Neuronal stem cell (in vitro differentiated cells): ENCODE measurements around the gene TAF1B.
A peak's percentile ranks its signal among the peaks of the same experiment; 100 is the strongest.

Source experiments
- DNase-seq: peaks from one replicate; pipeline ENCODE4 v3.0.0-alpha.2; 2013; ENCODE audit warnings: low spot score
- H2AFZ ChIP-seq: one replicate; pipeline ENCODE4 v1.6.1; 2013; ENCODE audit warnings: mild to moderate bottlenecking, low read length, inconsistent platforms
- H2AK5ac ChIP-seq: 2 replicates; pipeline ENCODE4 v1.6.1; 2013; ENCODE audit warnings: low read depth, mild to moderate bottlenecking, inconsistent platforms, low read length, moderate library complexity, mixed read lengths
- H2BK120ac ChIP-seq: 2 replicates; pipeline ENCODE4 v1.6.1; 2013; ENCODE audit warnings: low read depth, mild to moderate bottlenecking, inconsistent platforms, low read length, moderate library complexity, mixed read lengths
- H2BK12ac ChIP-seq: one replicate; pipeline ENCODE4 v1.6.1; 2013; ENCODE audit warnings: low read length, inconsistent platforms
- H2BK15ac ChIP-seq: 2 replicates; pipeline ENCODE4 v1.6.1; 2013; ENCODE audit warnings: mild to moderate bottlenecking, low read length, inconsistent platforms, mixed read lengths
- H2BK5ac ChIP-seq: one replicate; pipeline ENCODE4 v1.6.1; 2013; ENCODE audit warnings: inconsistent platforms, mild to moderate bottlenecking, low read length, moderate library complexity
- H3K14ac ChIP-seq: one replicate; pipeline ENCODE4 v1.6.1; 2013; ENCODE audit warnings: low read length, inconsistent platforms
- H3K18ac ChIP-seq: 2 replicates; pipeline ENCODE4 v1.6.1; 2013; ENCODE audit warnings: low read length, inconsistent platforms
- H3K23ac ChIP-seq: 2 replicates; pipeline ENCODE4 v1.6.1; 2013; ENCODE audit warnings: low read depth, mild to moderate bottlenecking, mixed read lengths, low read length, inconsistent platforms; ENCODE audit not compliant: poor library complexity
- H3K27ac ChIP-seq: replicated peaks from 3 replicates; pipeline ENCODE4 v1.5.1; 2013; ENCODE audit warnings: low read length, inconsistent platforms
- H3K27me3 ChIP-seq, 3 experiments: 2 replicates each; pipeline ENCODE4 v1.6.1; 2013; ENCODE audit warnings: low read length in 3 of 3, mild to moderate bottlenecking in 2 of 3, inconsistent platforms in 1 of 3, low read depth in 1 of 3, mixed read lengths in 1 of 3, moderate library complexity in 1 of 3; ENCODE audit not compliant: control insufficient read depth in 3 of 3, insufficient read depth in 3 of 3
- H3K36me3 ChIP-seq, 2 donors: replicated peaks in 1 of 2; 2 replicates each; pipeline ENCODE4 v1.6.1; 2013; ENCODE audit warnings: low read length in 2 of 2; ENCODE audit not compliant: control insufficient read depth in 2 of 2, insufficient read depth in 2 of 2
- H3K4ac ChIP-seq: 2 replicates; pipeline ENCODE4 v1.6.1; 2013; ENCODE audit warnings: inconsistent platforms, mild to moderate bottlenecking, low read length, moderate library complexity
- H3K4me1 ChIP-seq, 2 donors: 1 replicate in 1 of 2; 2 replicates in 1 of 2; pipeline ENCODE4 v1.6.1; 2013; ENCODE audit warnings: low read length in 2 of 2, low read depth in 1 of 2; ENCODE audit not compliant: control insufficient read depth in 2 of 2, insufficient read depth in 1 of 2
- H3K4me2 ChIP-seq: one replicate; pipeline ENCODE4 v1.6.1; 2013; ENCODE audit warnings: mild to moderate bottlenecking, low read length, inconsistent platforms; ENCODE audit not compliant: insufficient read depth, poor library complexity, severe bottlenecking
- H3K4me3 ChIP-seq, 2 donors: 2 replicates each; pipeline ENCODE4 v1.5.1; 2013; ENCODE audit warnings: low read length in 2 of 2, mild to moderate bottlenecking in 2 of 2, inconsistent platforms in 1 of 2, moderate library complexity in 1 of 2
- H3K79me1 ChIP-seq: one replicate; pipeline ENCODE4 v1.6.1; 2013; ENCODE audit warnings: low read depth, mild to moderate bottlenecking, inconsistent platforms, low read length, moderate library complexity
- H3K9ac ChIP-seq: one replicate; pipeline ENCODE4 v1.6.1; 2013; ENCODE audit warnings: mild to moderate bottlenecking, low read depth, low read length, inconsistent platforms; ENCODE audit not compliant: poor library complexity
- H3K9me3 ChIP-seq, 2 donors: replicated peaks in 1 of 2; 2 replicates each; pipeline versions ENCODE3 to v1.6.1; 2013; ENCODE audit warnings: low read length in 2 of 2, mild to moderate bottlenecking in 2 of 2, inconsistent platforms in 1 of 2, low read depth in 1 of 2, mixed read lengths in 1 of 2, moderate library complexity in 1 of 2; ENCODE audit not compliant: control insufficient read depth in 2 of 2, insufficient read depth in 1 of 2
- H4K8ac ChIP-seq: one replicate; pipeline ENCODE4 v1.6.1; 2013; ENCODE audit warnings: low read depth, mild to moderate bottlenecking, inconsistent platforms, low read length, moderate library complexity
- H4K91ac ChIP-seq: one replicate; pipeline ENCODE4 v1.6.1; 2013; ENCODE audit warnings: low read length, low read depth, mild to moderate bottlenecking, inconsistent platforms; ENCODE audit not compliant: poor library complexity
- WGBS, 2 donors: extraction: QIAGEN DNeasy Blood & Tissue Kit; methylation state at CpG; one replicate each; pipeline ENCODE4 v1.1.7; 2013; ENCODE audit warnings: missing lambda C conversion rate in 2 of 2, mixed read lengths in 1 of 2; ENCODE audit not compliant: insufficient read length in 2 of 2, insufficient replicate concordance in 1 of 2; ENCODE audit errors: extremely low coverage in 2 of 2; 5-methylcytosine and 5-hydroxymethylcytosine counted together

The TAF1B gene

GRCh38 chr2:9799011-9799596 is 44.2 kb upstream of the TAF1B start:
- no peak overlapping the region for H3K27ac ChIP-seq
- H3K4ac ChIP-seq: no peak overlapping the region
- H3K9me3 ChIP-seq: no peaks in the 10 kb centered on the region
- H2BK12ac ChIP-seq: no peak overlapping the region
- peaks cover 11 to 15% of the 10 kb centered on the region in 2 donors for H3K4me1 ChIP-seq
- H3K27me3 ChIP-seq: peaks cover 0 to 36% (median 0%) of the 10 kb centered on the region in 3 experiments
- no peak overlapping the region for H2BK120ac ChIP-seq
- no peak for DNase-seq
- no peak overlapping the region for H2AFZ ChIP-seq
- H2AK5ac ChIP-seq: no peak overlapping the region
- no CpG with 5 or more reads among the region's 11 CpGs for WGBS, 2 donors
- no peak overlapping the region for H4K91ac ChIP-seq
- no peaks in the 10 kb centered on the region for H3K36me3 ChIP-seq
- H2BK15ac ChIP-seq: no peak overlapping the region
- no peak overlapping the region for H3K4me3 ChIP-seq
- H3K23ac ChIP-seq: no peak overlapping the region
- H3K18ac ChIP-seq: no peak overlapping the region
- H3K9ac ChIP-seq: no peak overlapping the region
- no peak overlapping the region for H4K8ac ChIP-seq
- no peaks in the 10 kb centered on the region for H3K79me1 ChIP-seq
- no peak overlapping the region for H3K4me2 ChIP-seq
- no peak overlapping the region for H3K14ac ChIP-seq
- no peak overlapping the region for H2BK5ac ChIP-seq

- Histone ChIP-seq H4K91ac (no peak overlapping the region), H2BK120ac (no peak overlapping the region), H2BK12ac (no peak overlapping the region), H3K27me3 (peaks cover 0 to 34% (median 0%) of the 10 kb centered on the region in 3 experiments), H4K8ac (no peak overlapping the region), H2BK15ac (no peak overlapping the region), H3K79me1 (no peaks in the 10 kb centered on the region), H2BK5ac (no peak overlapping the region), H3K27ac (no peak overlapping the region), H3K4me3 (no peak overlapping the region), H3K4me1 (peaks cover 11 to 15% of the 10 kb centered on the region in 2 donors), H3K36me3 (no peaks in the 10 kb centered on the region), H2AFZ (no peak overlapping the region), H3K4ac (no peak overlapping the region), H3K14ac (no peak overlapping the region), H3K23ac (peak overlapping the region; percentile 38), H3K9me3 (peaks cover 0 to 2% of the 10 kb centered on the region in 2 donors), H2AK5ac (no peak overlapping the region), H3K18ac (peak overlapping the region; percentile 29), H3K4me2 (no peak overlapping the region), H3K9ac (no peak overlapping the region)
- DNase-seq: peak; percentile 80
- WGBS, 2 donors: no CpG with 5 or more reads among the region's 14 CpGs
Observed at GRCh38 chr2:9799729-9800632, 43.3 kb upstream of the TAF1B start.

GRCh38 chr2:9800639-9800974 is 42.7 kb upstream of the TAF1B start:
- peak overlapping the region; percentile 49 for H2AK5ac ChIP-seq
- no peak overlapping the region for H4K8ac ChIP-seq
- H3K36me3 ChIP-seq: no peaks in the 10 kb centered on the region
- H3K9ac ChIP-seq: no peak overlapping the region
- WGBS, 2 donors: no CpG with 5 or more reads among the region's 5 CpGs
- no peak overlapping the region for H3K27ac ChIP-seq
- H3K14ac ChIP-seq: no peak overlapping the region
- peaks cover 0 to 34% (median 0%) of the 10 kb centered on the region in 3 experiments for H3K27me3 ChIP-seq
- H3K4me3 ChIP-seq: no peak overlapping the region
- no peak overlapping the region for H2BK15ac ChIP-seq
- H3K4ac ChIP-seq: no peak overlapping the region
- no peak overlapping the region for H3K23ac ChIP-seq
- peak overlapping the region; percentile 52 for H2AFZ ChIP-seq
- H3K4me2 ChIP-seq: no peak overlapping the region
- H3K18ac ChIP-seq: no peak overlapping the region
- H2BK120ac ChIP-seq: peak overlapping the region; percentile 35
- no peak overlapping the region for H4K91ac ChIP-seq
- no peak overlapping the region for H2BK12ac ChIP-seq
- H3K9me3 ChIP-seq: peaks cover 0 to 2% of the 10 kb centered on the region in 2 donors
- H2BK5ac ChIP-seq: peak overlapping the region; percentile 90
- H3K79me1 ChIP-seq: no peaks in the 10 kb centered on the region
- DNase-seq: no peak
- H3K4me1 ChIP-seq: peaks cover 11 to 15% of the 10 kb centered on the region in 2 donors
